WI38 (cell line): ENCODE results near the gene ASIC4.

Source experiments
- H3K4me3 ChIP-seq: 2 replicates; pipeline ENCODE4 v1.5.1; 2011; ENCODE audit warnings: low read depth, mild to moderate bottlenecking, control low read depth, low read length
- CTCF ChIP-seq: IDR thresholded peaks from 2 replicates; pipeline ENCODE4 v1.5.1; 2012; ENCODE audit warnings: low read depth, mild to moderate bottlenecking, control low read depth, low read length

The ASIC4 gene

GRCh38 chr2:219544567-219544966 lies 30.3 kb downstream of the ASIC4 start:
- H3K4me3 ChIP-seq, result peak overlapping the region; percentile 82; the same call in 1 of the 2 replicates
- TF ChIP-seq CTCF, result no peak

- TF ChIP-seq CTCF, result no peak
- H3K4me3 ChIP-seq, result no peak overlapping the region
Measured at GRCh38 chr2:219545295-219545942, 31.1 kb downstream of the ASIC4 start.

GRCh38 chr2:219545943-219546352 lies 31.7 kb downstream of the ASIC4 start:
- H3K4me3 ChIP-seq, result no peak overlapping the region

GRCh38 chr2:219547621-219548020 lies 33.3 kb downstream of the ASIC4 start:
- H3K4me3 ChIP-seq, result no peak overlapping the region
- TF ChIP-seq CTCF, result no peak

More at GRCh38 chr2:219545943-219546352, 31.7 kb downstream of the ASIC4 start:
- no peak for TF ChIP-seq CTCF

GRCh38 chr2:219548990-219549389 lies 34.7 kb downstream of the ASIC4 start:
- no peak overlapping the region for H3K4me3 ChIP-seq
- no peak for TF ChIP-seq CTCF

GRCh38 chr2:219549619-219550018 lies 35.3 kb downstream of the ASIC4 start:
- H3K4me3 ChIP-seq, result no peak overlapping the region
- no peak for TF ChIP-seq CTCF

- peak overlapping the region; percentile 61 for H3K4me3 ChIP-seq
- TF ChIP-seq CTCF, result no peak
Measured at GRCh38 chr2:219551441-219552381, 37.4 kb downstream of the ASIC4 start.
